A549 (cell line): ENCODE results near the gene TTLL9. TPM values are rescaled to one million over a fixed set of nuclear protein-coding genes. Genes with fewer than 3 reads are reported as not detected.

Source experiments
- ATAC-seq, 2 experiments: fragments of 200-7000 bp in 1 of 2; fragments of >200 bp in 1 of 2; cut with Nextera tagmentation in 1 of 2; cut with Tn5 transposase in 1 of 2; 3 replicates each; pipeline versions ENCODE4 v1.8.0 to v1.9.1; 2018 to 2020; ENCODE audit warnings: mild to moderate bottlenecking in 1 of 2, moderate library complexity in 1 of 2
- CTCF ChIA-PET: fragments of 300-600 bp; sonication (Branson Sonifier 250); formaldehyde crosslinking; extraction: SDS; loops from one replicate; lab custom pipeline; 2021; ENCODE audit warnings: antibody characterized with exemption, inconsistent platforms; lab: Yijun Ruan, JAX
- POLR2A ChIA-PET: fragments of 350-600 bp; formaldehyde crosslinking; extraction: SDS; loops from one replicate; lab custom pipeline; 2021; ENCODE audit warnings: antibody characterized with exemption, inconsistent platforms; lab: Yijun Ruan, JAX
- DNase-seq, 2 experiments: peaks; one replicate each; pipeline versions ENCODE4 v3.0.0 to v3.0.0-alpha.2; 2011 to 2016; ENCODE audit warnings: low read depth in 1 of 2, low spot score in 1 of 2
- FAIRE-seq: peaks from 2 replicates; lab custom pipeline; 2011; peaks lifted over from hg19 to GRCh38; lab: Jason Lieb, UNC
- H3K27ac ChIP-seq, 2 experiments: fragments of >200 bp; sonication (Bioruptor Twin); formaldehyde crosslinking; 3 replicates each; pipeline ENCODE4 v1.5.1; 2016 to 2017
- H3K4me1 ChIP-seq: fragments of >200 bp; sonication (Bioruptor Twin); formaldehyde crosslinking; 3 replicates; pipeline ENCODE4 v1.6.1; 2016
- H3K4me2 ChIP-seq: fragments of >200 bp; sonication (Bioruptor Twin); formaldehyde crosslinking; 3 replicates; pipeline ENCODE4 v1.6.1; 2016
- H3K4me3 ChIP-seq: fragments of >200 bp; sonication (Bioruptor Twin); formaldehyde crosslinking; 3 replicates; pipeline ENCODE4 v1.5.1; 2016
- H3K9me3 ChIP-seq: fragments of >200 bp; sonication (Bioruptor Twin); formaldehyde crosslinking; 3 replicates; pipeline ENCODE4 v1.6.1; 2016
- CBX8 ChIP-seq: fragments of 200-600 bp; sonication (generic); IDR thresholded peaks from 2 replicates; pipeline ENCODE4 v1.6.1; 2016
- FOSB ChIP-seq: fragments of 250-450 bp; sonication (Bioruptor Pico); IDR thresholded peaks from 2 replicates; pipeline ENCODE4 v1.5.0; 2020; ENCODE audit warnings: mild to moderate bottlenecking, moderate library complexity
- FOSL2 ChIP-seq, 2 experiments: fragments of 450-650 bp in 1 of 2; fragments of >200 bp in 1 of 2; sonication (Bioruptor Twin) in 1 of 2; formaldehyde crosslinking; IDR thresholded peaks; 2 replicates each; pipeline versions ENCODE4 v1.5.0 to v1.6.1; 2016 to 2020; ENCODE audit warnings: mild to moderate bottlenecking in 1 of 2, moderate library complexity in 1 of 2
- HEYL ChIP-seq: fragments of 250-450 bp; sonication (Bioruptor Pico); IDR thresholded peaks from 2 replicates; pipeline ENCODE4 v1.8.0; 2021; ENCODE audit warnings: mild to moderate bottlenecking, moderate library complexity
- HOXB13 ChIP-seq: fragments of 250-450 bp; sonication (Bioruptor Pico); IDR thresholded peaks from 2 replicates; pipeline ENCODE4 v1.5.0; 2020; ENCODE audit warnings: low read depth, mild to moderate bottlenecking, moderate library complexity
- HOXB5 ChIP-seq: fragments of 250-450 bp; sonication (Bioruptor Pico); IDR thresholded peaks from 2 replicates; pipeline ENCODE4 v1.5.0; 2020; ENCODE audit warnings: mild to moderate bottlenecking, moderate library complexity
- JUN ChIP-seq, 2 experiments: fragments of >200 bp; sonication (Bioruptor Twin); formaldehyde crosslinking; IDR thresholded peaks; 2 replicates in 1 of 2; 3 replicates in 1 of 2; pipeline ENCODE4 v1.6.1; 2016 to 2017
- JUNB ChIP-seq: fragments of >200 bp; sonication (Bioruptor Twin); formaldehyde crosslinking; IDR thresholded peaks from 2 replicates; pipeline ENCODE4 v1.6.1; 2016
- KDM1A ChIP-seq: fragments of 200-600 bp; sonication (generic); IDR thresholded peaks from 2 replicates; pipeline ENCODE4 v1.6.1; 2016; ENCODE audit warnings: low read depth, mild to moderate bottlenecking
- KDM5A ChIP-seq: fragments of 200-600 bp; sonication (generic); IDR thresholded peaks from 2 replicates; pipeline ENCODE4 v1.6.1; 2016; ENCODE audit warnings: antibody characterized with exemption, mild to moderate bottlenecking
- NR3C1 ChIP-seq: fragments of >200 bp; sonication (Bioruptor Twin); formaldehyde crosslinking; IDR thresholded peaks from 3 replicates; pipeline ENCODE4 v1.6.1; 2017
- PBX3 ChIP-seq: IDR thresholded peaks from 2 replicates; pipeline ENCODE4 v1.6.1; 2012
- PHF8 ChIP-seq: fragments of 200-600 bp; sonication (generic); IDR thresholded peaks from 2 replicates; pipeline ENCODE4 v1.6.1; 2016; ENCODE audit warnings: low read depth, mild to moderate bottlenecking, antibody characterized with exemption, moderate library complexity, borderline replicate concordance
- POLR2AphosphoS2 ChIP-seq: conservative IDR thresholded peaks from 2 replicates; pipeline ENCODE4 v1.6.1; 2012; ENCODE audit warnings: low read length, improper control_type of control experiment, inconsistent platforms
- RARB ChIP-seq: fragments of 250-450 bp; sonication (Bioruptor Pico); IDR thresholded peaks from 2 replicates; pipeline ENCODE4 v1.8.0; 2021; ENCODE audit warnings: mild to moderate bottlenecking, moderate library complexity
- RNF2 ChIP-seq: fragments of 200-600 bp; sonication (generic); IDR thresholded peaks from 2 replicates; pipeline ENCODE4 v1.6.1; 2016; ENCODE audit warnings: low read depth, mild to moderate bottlenecking, antibody characterized with exemption, moderate library complexity, borderline replicate concordance
- TFCP2L1 ChIP-seq: fragments of 250-450 bp; sonication (Bioruptor Pico); IDR thresholded peaks from 2 replicates; pipeline ENCODE4 v1.5.0; 2021; ENCODE audit warnings: mild to moderate bottlenecking
- ZNF302 ChIP-seq: fragments of 250-450 bp; sonication (Bioruptor Pico); IDR thresholded peaks from 2 replicates; pipeline ENCODE4 v1.9.0; 2021; ENCODE audit warnings: inconsistent platforms, mild to moderate bottlenecking, moderate library complexity
- ZSCAN20 ChIP-seq: fragments of 250-450 bp; sonication (Bioruptor Pico); IDR thresholded peaks from 2 replicates; pipeline ENCODE4 v1.8.0; 2022; ENCODE audit warnings: mild to moderate bottlenecking, moderate library complexity
- WGBS: methylation state at CpG from one replicate; pipeline ENCODE4 v1.1.6; 2017; ENCODE audit errors: missing lambda C conversion rate; 5-methylcytosine and 5-hydroxymethylcytosine counted together
- polyA plus RNA-seq, 4 experiments: library from polyadenylated mRNA; depleted of rRNA in 3 of 4; stranded (reverse); fragments of >200 nt; fragmentation: RNase III in 1 of 4; extraction: RNeasy Plus Mini Kit Qiagen cat#74134 plus additional on column Dnase treatment in 1 of 4; gene quantifications; 2 replicates in 3 of 4; 3 replicates in 1 of 4; pipeline ENCODE4 v1.2.3, GENCODE V29; 2011 to 2017
- TF ChIP-seq, protein P1 (sequence below): fragments of 200-600 bp; sonication (generic); IDR thresholded peaks from 2 replicates; pipeline ENCODE4 v1.6.1; 2016; ENCODE audit warnings: antibody characterized with exemption, mild to moderate bottlenecking, moderate library complexity
- TF ChIP-seq, protein P2 (sequence below): IDR thresholded peaks from 2 replicates; pipeline ENCODE4 v1.6.1; 2012

The TTLL9 gene
- polyA plus RNA-seq, 2 of the 4 experiments (the other 2 are of a cell fraction): 0.06 to 0.15 TPM

- TF ChIP-seq HOXB13 (no peak), PHF8 (no peak), RNF2 (no peak), HEYL (CRISPR knock-in tag) (no peak), HOXB5 (CRISPR knock-in tag) (no peak), JUN (IDR thresholded peaks at IDR 0.05) (peak; percentile 47 to 61; a peak in 3 of 5 replicates), KDM5A (no peak), RARB (CRISPR knock-in tag) (no peak), NR3C1 (no peak), TFCP2L1 (no peak), ZSCAN20 (no peak), FOSB (no peak), POLR2AphosphoS2 (no peak), PBX3 (no peak), FOSL2 (IDR thresholded peaks at IDR 0.05) (peak; percentile 92), FOSL2 (CRISPR knock-in tag; IDR thresholded peaks at IDR 0.05) (peak; percentile 95), KDM1A (no peak), CBX8 (no peak), ZNF302 (no peak)
- TF ChIP-seq, protein P1, sequence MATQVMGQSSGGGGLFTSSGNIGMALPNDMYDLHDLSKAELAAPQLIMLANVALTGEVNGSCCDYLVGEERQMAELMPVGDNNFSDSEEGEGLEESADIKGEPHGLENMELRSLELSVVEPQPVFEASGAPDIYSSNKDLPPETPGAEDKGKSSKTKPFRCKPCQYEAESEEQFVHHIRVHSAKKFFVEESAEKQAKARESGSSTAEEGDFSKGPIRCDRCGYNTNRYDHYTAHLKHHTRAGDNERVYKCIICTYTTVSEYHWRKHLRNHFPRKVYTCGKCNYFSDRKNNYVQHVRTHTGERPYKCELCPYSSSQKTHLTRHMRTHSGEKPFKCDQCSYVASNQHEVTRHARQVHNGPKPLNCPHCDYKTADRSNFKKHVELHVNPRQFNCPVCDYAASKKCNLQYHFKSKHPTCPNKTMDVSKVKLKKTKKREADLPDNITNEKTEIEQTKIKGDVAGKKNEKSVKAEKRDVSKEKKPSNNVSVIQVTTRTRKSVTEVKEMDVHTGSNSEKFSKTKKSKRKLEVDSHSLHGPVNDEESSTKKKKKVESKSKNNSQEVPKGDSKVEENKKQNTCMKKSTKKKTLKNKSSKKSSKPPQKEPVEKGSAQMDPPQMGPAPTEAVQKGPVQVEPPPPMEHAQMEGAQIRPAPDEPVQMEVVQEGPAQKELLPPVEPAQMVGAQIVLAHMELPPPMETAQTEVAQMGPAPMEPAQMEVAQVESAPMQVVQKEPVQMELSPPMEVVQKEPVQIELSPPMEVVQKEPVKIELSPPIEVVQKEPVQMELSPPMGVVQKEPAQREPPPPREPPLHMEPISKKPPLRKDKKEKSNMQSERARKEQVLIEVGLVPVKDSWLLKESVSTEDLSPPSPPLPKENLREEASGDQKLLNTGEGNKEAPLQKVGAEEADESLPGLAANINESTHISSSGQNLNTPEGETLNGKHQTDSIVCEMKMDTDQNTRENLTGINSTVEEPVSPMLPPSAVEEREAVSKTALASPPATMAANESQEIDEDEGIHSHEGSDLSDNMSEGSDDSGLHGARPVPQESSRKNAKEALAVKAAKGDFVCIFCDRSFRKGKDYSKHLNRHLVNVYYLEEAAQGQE: no peak
- TF ChIP-seq, protein P2, sequence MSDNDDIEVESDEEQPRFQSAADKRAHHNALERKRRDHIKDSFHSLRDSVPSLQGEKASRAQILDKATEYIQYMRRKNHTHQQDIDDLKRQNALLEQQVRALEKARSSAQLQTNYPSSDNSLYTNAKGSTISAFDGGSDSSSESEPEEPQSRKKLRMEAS: peak; percentile 69
Measured at GRCh38 chr20:31835977-31836852, 34.2 kb upstream of the TTLL9 start (continued).

DNA sequence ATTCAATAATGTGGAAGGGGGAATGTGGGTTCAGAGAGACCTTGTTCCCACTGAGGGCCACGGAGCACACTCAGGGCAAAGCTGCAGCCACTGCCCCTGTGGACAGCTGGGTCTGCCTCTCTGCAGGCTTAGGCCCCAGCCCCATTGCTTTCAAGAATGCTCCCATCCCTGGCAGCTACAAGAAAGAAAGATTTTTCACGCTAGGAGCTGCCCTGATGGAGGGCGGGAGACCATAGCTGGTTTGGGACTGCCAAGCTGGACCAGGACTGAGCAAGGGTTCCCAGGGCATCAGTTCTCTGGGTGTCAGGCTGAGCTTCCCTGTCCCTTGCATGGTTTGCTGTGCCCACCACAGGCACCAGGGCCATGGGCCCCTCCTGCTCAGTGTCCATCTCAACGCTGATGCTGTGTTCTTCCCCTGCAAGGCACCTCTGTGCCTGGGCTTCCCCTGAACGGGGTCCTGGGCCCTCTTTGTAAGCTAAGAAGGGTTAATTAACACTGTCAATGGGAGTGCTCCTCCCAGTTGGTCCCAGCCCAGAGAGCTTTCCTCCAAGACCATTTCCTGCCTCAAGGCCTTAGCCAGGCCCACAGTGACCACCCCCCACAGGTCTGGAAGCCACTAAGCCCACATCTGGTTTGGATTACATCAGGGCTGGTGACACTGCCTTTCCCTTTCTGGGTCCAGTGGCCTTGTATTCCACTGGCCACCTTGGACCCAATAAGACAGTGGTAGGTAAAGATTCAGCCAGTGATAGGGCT lies 33.4 kb upstream of the TTLL9 start:
- Histone ChIP-seq H3K9me3 (no peaks in the 10 kb centered on the region), H3K27ac (peak overlapping the region; percentile 84 to 86), H3K4me3 (no peak overlapping the region), H3K4me1 (peaks cover 77% of the 10 kb centered on the region), H3K4me2 (peak overlapping the region; percentile 66)
- ATAC-seq: no peak
- no peak for DNase-seq
- TF ChIP-seq JUNB: no peak
- POLR2A ChIA-PET: interaction anchor here (1.7 kb wide), 1 partner anchor 9 kb away, joined by 5 read pairs; no protein-coding TSS in a partner anchor
- FAIRE-seq: no peak
- CTCF ChIA-PET: interaction anchor here (0.9 to 14.7 kb wide), 9 partner anchors 8 to 194 kb away, joined by 3 to 145 read pairs (median 10); partner anchors contain the start of gene FOXS1
- 90% methylated on average over 5 of the region's 5 CpGs for WGBS
